HG02763 (cell line): Measurements from ENCODE around the gene VAMP2.

Experiments
- ATAC-seq: cut with Tn5 transposase; IDR thresholded peaks from one replicate; pipeline ENCODE4 v1.9.1; 2021; ENCODE audit warnings: mild to moderate bottlenecking, moderate library complexity; ENCODE audit not compliant: unreplicated experiment

The VAMP2 gene

GRCh38 chr17:8124350-8125153, 38.2 kb downstream of the VAMP2 start:
- ATAC-seq = no peak

DNA sequence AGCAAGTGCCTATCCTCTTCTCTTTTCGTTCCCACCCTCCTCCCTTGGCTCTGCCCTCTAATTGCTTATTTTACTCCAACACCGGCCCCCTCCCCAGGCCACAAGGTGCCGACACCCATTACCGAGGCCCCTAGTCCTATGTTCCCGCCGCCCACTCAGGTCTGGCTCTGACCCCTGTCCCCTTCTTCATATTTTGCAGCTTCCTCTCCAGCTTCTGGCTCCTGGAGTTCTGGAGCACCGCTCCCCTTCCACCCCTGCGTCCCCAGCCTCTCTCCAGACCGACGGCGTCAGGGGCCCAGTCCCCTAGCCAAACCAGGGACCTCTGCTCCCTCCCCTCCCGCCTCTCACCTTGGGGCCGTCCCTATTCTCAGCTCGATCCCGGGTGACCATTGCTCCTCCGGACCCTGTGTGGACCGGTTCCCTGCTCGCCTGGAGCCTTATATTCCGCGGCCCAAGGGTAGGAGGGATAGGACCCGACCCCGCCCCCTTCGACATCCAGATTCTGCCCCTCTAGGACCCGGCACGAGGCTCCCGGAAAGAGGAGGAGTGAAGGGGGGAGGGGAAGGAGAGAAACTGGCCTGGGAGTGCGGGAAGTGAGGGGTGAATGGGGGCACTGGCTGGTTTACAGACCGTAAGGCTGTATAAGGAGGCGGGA, 38.9 kb downstream of the VAMP2 start, which contains the start of gene HES7:
TSS of gene HES7 (minus strand) at position 412 of the 655 bp plus-strand sequence. CDS start at position 390, 22 bp downstream.
- no peak for ATAC-seq

DNA sequence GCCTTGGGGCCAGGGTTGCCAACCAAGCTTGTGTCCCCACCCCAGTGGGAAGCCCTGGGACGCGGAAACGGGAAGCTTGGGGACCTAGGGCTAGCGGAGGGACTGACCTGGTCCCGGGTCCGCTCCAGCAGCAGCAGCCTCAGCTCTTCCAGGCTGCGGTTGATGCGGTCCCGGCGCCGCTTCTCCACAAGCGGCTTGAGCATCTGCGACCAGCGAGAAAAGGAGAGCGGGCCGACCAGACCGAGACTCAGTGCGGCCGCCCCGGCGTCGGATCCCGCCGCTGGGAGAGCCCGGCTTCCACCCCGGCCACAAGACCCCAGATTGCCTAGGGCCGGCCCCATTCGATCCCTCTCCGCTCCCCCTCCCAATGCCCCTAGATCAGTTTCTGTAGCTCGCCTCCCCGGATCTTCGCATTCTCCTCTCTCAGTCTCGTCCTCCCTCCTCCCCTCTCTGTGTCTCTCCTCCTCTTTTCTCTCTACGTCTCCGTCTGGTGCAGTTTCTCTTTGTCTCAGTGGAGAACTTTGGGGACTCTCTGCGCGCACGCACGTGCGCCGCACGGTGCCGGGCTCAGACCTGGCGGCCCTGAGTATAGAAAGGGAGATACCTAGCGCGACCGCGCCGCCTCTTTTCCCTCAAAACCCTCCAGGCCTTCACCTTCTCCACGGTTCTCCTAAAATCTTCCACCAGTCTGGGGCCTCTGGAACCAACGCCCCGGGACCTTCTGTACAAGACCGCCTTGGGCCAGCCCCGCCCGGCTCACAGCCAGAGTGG, 39.6 kb downstream of the VAMP2 start:
- no peak for ATAC-seq

- no peak for ATAC-seq
Measured at GRCh38 chr17:8122422-8122923, 40.3 kb downstream of the VAMP2 start.

- no peak for ATAC-seq
Measured at GRCh38 chr17:8121681-8122421, 40.9 kb downstream of the VAMP2 start.

DNA sequence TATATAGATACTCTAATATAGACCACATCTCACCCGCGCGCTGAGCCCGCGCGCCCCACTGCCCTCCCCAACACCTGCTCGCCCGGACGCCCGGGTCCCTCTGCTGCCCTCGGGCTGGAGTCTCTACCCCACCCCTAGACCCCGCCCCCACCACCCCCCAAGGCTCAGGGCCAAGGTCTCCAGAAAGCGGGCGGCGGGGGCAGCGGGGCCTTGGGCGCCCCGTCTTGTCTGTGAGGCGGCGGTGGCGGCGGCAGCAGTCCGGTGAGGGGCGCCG, 41.4 kb downstream of the VAMP2 start:
- no peak for ATAC-seq

- ATAC-seq = no peak
Measured at GRCh38 chr17:8120520-8121406, 42.0 kb downstream of the VAMP2 start.

GRCh38 chr17:8119581-8120519, 42.9 kb downstream of the VAMP2 start:
- ATAC-seq = peak; percentile 32

DNA sequence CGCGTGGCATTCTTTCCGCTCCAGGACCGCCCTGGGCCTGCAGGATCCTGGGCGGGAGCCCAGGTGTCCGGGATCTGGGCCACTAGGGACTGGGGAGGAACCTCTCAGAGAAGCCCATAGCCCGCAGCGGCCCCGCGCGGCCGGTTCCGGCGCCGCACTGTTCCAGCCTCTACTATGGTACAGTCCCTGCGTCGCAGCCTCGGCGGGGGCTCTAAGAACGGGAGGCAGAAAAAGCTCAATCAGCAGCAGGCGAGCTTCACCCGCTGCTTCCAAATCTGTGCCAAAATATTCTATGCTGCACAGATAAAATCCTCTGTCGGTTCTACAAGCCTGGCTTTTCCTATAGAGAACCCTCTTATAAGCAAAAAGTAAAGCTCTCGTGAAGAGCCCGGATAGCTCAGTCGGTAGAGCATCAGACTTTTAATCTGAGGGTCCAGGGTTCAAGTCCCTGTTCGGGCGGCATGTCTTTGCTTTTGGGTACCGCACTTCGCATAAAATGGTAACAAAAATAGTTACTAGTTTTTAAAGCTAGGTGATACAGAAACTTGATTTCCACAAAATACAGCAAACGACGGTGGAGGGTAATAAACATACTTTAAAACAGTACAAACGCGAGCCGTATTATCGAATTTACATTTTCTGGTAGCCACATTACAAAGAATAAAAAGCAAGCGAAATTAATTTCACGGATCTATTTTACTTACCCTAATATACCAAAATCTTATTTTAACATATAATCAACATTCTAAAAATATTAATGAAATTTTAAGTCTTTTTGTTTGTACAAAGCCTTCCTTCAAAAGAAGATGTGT, 43.8 kb downstream of the VAMP2 start:
- peak; percentile 33 for ATAC-seq

DNA sequence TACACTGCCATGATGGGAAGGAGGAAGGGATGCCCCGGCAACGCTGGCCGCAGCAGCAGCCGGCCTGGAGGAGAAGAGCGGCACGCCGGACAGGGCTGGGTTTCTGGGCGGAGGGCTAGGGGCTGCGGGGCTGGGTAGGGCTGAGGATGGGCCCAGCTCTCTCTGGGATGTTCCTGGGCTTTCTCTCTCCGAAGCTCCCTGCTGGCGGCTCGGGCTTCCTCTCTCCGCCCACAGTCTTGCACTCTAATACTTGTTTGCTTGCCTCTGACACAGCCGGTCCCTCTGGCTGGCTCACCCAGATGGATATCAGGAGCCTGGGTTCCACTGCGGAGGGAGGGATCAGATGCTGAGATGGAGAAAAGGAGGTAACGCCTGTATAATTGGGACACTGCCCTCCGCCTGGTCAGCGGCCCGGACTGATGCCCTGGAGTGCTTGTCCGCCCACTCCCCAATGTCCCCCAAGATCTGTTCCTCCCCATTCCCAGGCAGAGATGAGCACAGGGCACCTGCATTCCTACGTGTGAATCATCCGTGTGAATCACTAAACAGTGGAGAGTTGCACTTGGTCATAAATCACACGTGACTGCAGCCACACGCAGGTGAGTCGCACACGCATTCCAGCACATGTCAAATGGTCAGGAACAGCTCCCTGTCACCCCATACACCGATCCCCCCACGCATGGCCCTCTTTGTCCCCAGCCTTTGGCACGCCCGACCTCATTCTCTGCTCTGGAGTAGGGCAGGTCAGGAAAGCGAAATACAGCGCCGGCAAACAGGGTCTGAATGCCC, 44.6 kb downstream of the VAMP2 start, which contains the start of gene ALOXE3:
TSS of gene ALOXE3 (minus strand) at position 535 of the 789 bp plus-strand sequence. CDS start at position 11, 524 bp downstream.
- no peak for ATAC-seq

DNA sequence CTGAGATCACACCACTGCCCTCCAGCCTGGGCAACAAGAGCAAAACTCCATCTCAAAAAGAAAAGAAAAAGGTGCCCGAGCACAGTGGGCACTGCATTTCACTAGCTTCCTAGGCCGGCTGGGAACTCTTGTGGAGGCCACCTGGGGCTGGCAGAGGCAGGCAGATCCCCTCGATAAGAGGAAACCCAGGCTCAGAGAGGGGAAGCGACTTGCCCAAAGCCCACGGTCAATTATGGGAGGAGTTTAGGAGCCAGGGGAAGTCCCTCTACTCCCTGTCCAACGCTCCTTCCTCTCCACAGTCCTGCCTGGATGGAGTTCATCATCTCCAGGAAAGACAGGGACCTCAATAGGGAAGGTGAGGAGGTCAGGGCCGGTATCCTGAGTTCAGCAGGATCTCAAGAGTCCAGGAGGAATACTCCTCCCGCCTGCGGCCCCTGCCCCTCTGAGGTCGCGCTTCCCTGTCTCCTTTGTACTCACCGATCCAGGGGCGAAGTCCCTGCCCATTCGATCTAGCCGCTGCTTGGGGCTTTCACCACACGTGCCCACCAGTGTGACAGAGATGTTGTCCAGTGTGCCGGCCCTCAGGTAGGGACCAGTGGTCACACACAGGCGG, 45.3 kb downstream of the VAMP2 start:
- no peak for ATAC-seq

- no peak for ATAC-seq
Measured at GRCh38 chr17:8116776-8117175, 46.0 kb downstream of the VAMP2 start.

GRCh38 chr17:8110907-8111306, 51.8 kb downstream of the VAMP2 start:
- ATAC-seq = no peak

DNA sequence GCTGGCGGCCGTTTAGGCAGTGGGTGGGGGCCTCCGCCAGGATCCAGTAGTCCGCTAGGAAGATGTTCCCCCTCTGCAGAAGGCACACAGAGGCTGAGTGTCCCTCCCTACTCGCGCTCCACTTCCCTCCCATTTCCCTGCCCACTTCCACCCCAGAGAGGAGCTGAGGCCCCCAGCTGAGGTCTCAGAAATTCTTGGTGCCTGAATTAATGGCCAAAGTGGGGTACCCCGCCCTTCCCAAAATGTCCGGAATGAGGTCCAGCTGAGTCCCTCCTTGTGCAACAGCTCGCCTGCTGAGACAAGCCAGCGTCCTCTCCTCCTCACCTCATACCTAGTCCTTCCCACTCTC, 52.3 kb downstream of the VAMP2 start:
- no peak for ATAC-seq

DNA sequence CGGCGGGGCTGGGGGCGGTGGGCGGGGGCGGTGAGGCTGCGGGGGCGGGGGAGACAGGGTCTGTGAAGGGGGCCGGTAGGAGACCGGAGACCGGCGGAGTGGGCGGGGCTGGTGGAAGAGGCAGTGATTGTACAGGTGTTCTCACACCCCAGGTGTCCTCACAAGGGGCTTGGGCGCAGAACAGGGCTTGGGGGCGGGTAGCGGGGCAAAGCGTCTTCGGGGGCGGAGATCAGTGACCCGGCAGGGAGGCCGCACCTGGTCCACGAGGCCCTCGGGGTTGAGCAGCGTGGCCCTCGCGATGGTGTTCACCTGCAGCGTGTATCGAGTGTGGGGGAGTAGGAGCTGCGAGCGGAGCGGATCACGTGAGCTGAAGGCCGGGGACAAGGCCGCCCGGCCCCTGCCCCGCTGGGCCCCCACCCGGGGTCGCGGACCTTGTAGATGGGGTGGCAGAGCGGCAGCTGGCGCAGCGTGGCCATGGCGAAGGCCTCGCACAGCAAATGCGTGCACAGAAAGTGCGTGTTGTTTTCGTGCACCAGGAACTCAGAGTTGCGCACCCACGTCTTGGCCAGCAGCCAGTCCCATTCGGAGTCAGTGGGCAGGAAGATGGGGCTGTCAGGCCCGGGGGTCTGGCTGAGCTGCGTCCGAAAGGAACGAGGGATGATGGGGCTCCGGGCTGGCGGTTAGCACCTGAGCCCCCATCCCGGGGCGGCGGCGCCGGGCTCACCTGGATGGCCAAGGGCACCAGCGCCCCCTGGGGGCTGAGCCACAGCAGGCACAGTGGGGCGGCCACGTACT, 52.9 kb downstream of the VAMP2 start:
- no peak for ATAC-seq
